HCT116 (cell line): Measurements from ENCODE around the gene PCCA. TPM values are rescaled to one million over a fixed set of nuclear protein-coding genes. Genes with fewer than 3 reads are reported as not detected.
"Not testable (repeated sequence)": the region's sequence is repeated elsewhere in the genome, so short reads cannot be mapped to it uniquely, and the experiment has no call there.

Source experiments
- ATAC-seq: fragments of 200-7000 bp; cut with Tn5 transposase; 2 replicates; pipeline ENCODE4 v1.9.1; 2020; ENCODE audit warnings: mild to moderate bottlenecking, moderate library complexity
- BruUV-seq: library from RNA; stranded (reverse); fragments of 400-500 nt; replicated peaks from 2 replicates; lab custom pipeline; 2021; lab: Mats Ljungman, UMichigan
- CTCF ChIA-PET: fragments of 300-600 bp; sonication (Branson Sonifier 250); formaldehyde crosslinking; loops from one replicate; lab custom pipeline; 2021; ENCODE audit warnings: antibody characterized with exemption; lab: Charles Lee
- POLR2A ChIA-PET: fragments of 300-600, 350-600 bp; sonication (Branson Sonifier 250); formaldehyde crosslinking; loops from one replicate; lab custom pipeline; 2021; ENCODE audit warnings: antibody characterized with exemption; lab: Charles Lee
- RAD21 ChIA-PET, 2 experiments: fragments of 300-600 bp; sonication (Branson Sonifier 250); formaldehyde crosslinking; loops; one replicate each; lab custom pipeline; 2023; ENCODE audit warnings: low total read pairs in 2 of 2; ENCODE audit not compliant: uncharacterized antibody in 2 of 2, unreplicated experiment in 2 of 2, low non-redundant PET in 1 of 2; lab: Charles Lee
- DNase-seq: peaks from one replicate; pipeline ENCODE4 v3.0.0-alpha.2; 2010; ENCODE audit warnings: low read depth, low spot score
- H2AFZ ChIP-seq: fragments of 200-600 bp; shearing (Covaris generic), sonication (generic); 2 replicates; pipeline ENCODE4 v1.6.1; 2017; ENCODE audit warnings: low read depth, mixed run types, mixed read lengths, antibody characterized with exemption, low read length; ENCODE audit not compliant: poor library complexity, severe bottlenecking
- H3K27ac ChIP-seq: 2 replicates; pipeline ENCODE4 v1.5.1; 2012; ENCODE audit warnings: low read depth, low read length
- H3K27me3 ChIP-seq: fragments of 200-600 bp; sonication (generic); 2 replicates; pipeline ENCODE4 v1.6.1; 2016; ENCODE audit warnings: mixed run types, low read length, mixed read lengths; ENCODE audit not compliant: insufficient read depth
- H3K36me3 ChIP-seq, 2 experiments: fragments of 200-500 bp in 1 of 2; fragments of 200-600 bp in 1 of 2; sonication (Bioruptor generic) in 1 of 2; sonication (generic) in 1 of 2; 2 replicates each; pipeline versions ENCODE4 v1.5.1 to v1.6.1; 2014 to 2016; ENCODE audit warnings: low read length in 2 of 2, inconsistent platforms in 1 of 2, mixed read lengths in 1 of 2, mixed run types in 1 of 2; ENCODE audit not compliant: insufficient read depth in 2 of 2, control insufficient read depth in 1 of 2
- H3K4me1 ChIP-seq, 2 experiments: fragments of 200-600 bp in 1 of 2; sonication (generic) in 1 of 2; 2 replicates each; pipeline versions ENCODE4 v1.5.1 to v1.6.1; 2012 to 2017; ENCODE audit warnings: low read length in 2 of 2, inconsistent platforms in 1 of 2, mild to moderate bottlenecking in 1 of 2, mixed read lengths in 1 of 2, mixed run types in 1 of 2, moderate library complexity in 1 of 2; ENCODE audit not compliant: insufficient read depth in 2 of 2, control insufficient read depth in 1 of 2
- H3K4me2 ChIP-seq: fragments of 200-600 bp; sonication (generic); 2 replicates; pipeline ENCODE4 v1.6.1; 2017; ENCODE audit warnings: mixed run types, low read length, mixed read lengths
- H3K4me3 ChIP-seq, 2 experiments: fragments of 200-600 bp in 1 of 2; sonication (generic) in 1 of 2; replicated peaks in 1 of 2; 2 replicates each; pipeline ENCODE4 v1.5.1; 2011 to 2016; ENCODE audit warnings: low read length in 2 of 2, control low read depth in 1 of 2, low read depth in 1 of 2, mild to moderate bottlenecking in 1 of 2, mixed read lengths in 1 of 2, mixed run types in 1 of 2
- H3K79me2 ChIP-seq: fragments of 200-600 bp; sonication (generic); 2 replicates; pipeline ENCODE4 v1.6.1; 2017; ENCODE audit warnings: mild to moderate bottlenecking, mixed run types, low read length, moderate library complexity, mixed read lengths; ENCODE audit not compliant: insufficient read depth
- H3K9ac ChIP-seq: fragments of 200-600 bp; sonication (generic); 2 replicates; pipeline ENCODE4 v1.6.1; 2016; ENCODE audit warnings: low read length, mixed read lengths
- H3K9me2 ChIP-seq: fragments of 200-600 bp; sonication (generic), shearing (Covaris generic); 2 replicates; pipeline ENCODE4 v1.6.1; 2017; ENCODE audit warnings: mixed run types, mild to moderate bottlenecking, moderate library complexity; ENCODE audit not compliant: insufficient read depth
- H3K9me3 ChIP-seq, 2 experiments: fragments of 200-500 bp in 1 of 2; fragments of 200-600 bp in 1 of 2; sonication (Bioruptor generic) in 1 of 2; sonication (generic) in 1 of 2; 2 replicates each; pipeline ENCODE4 v1.6.1; 2014 to 2017; ENCODE audit warnings: low read length in 2 of 2, mixed read lengths in 2 of 2, inconsistent platforms in 1 of 2, low read depth in 1 of 2, mild to moderate bottlenecking in 1 of 2, mixed run types in 1 of 2, moderate library complexity in 1 of 2; ENCODE audit not compliant: control insufficient read depth in 1 of 2, insufficient read depth in 1 of 2
- H4K20me1 ChIP-seq: fragments of 200-600 bp; sonication (generic), shearing (Covaris generic); 2 replicates; pipeline ENCODE4 v1.6.1; 2017; ENCODE audit warnings: mixed run types, mild to moderate bottlenecking, moderate library complexity; ENCODE audit not compliant: insufficient read depth
- SP1 ChIP-seq: IDR thresholded peaks from 2 replicates; pipeline ENCODE4 v1.6.1; 2012; ENCODE audit warnings: low read depth
- intact Hi-C: fragments of 100-400 bp; cut with micrococcal nuclease; formaldehyde crosslinking; loops from 2 replicates; pipeline ENCODE4 v1.10.0; 2022
- total RNA-seq: library from RNA; stranded (reverse); gene quantifications from one replicate; pipeline ENCODE4 v1.2.1, GENCODE V29; 2021; ENCODE audit not compliant: unreplicated experiment
- TF ChIP-seq, protein P1 (sequence below), 3 experiments: fragments of 200-600 bp in 1 of 3; sonication (generic) in 1 of 3; IDR thresholded peaks in 2 of 3; conservative IDR thresholded peaks in 1 of 3; 2 replicates each; pipeline ENCODE4 v1.5.1; 2012 to 2017; ENCODE audit warnings: low read depth in 2 of 3, low read length in 2 of 3, antibody characterized with exemption in 1 of 3, borderline replicate concordance in 1 of 3, control low read depth in 1 of 3, mild to moderate bottlenecking in 1 of 3, mixed read lengths in 1 of 3, mixed run types in 1 of 3, moderate library complexity in 1 of 3; ENCODE audit not compliant: insufficient read depth in 1 of 3

The PCCA gene
- total RNA-seq, 1 experiment from 2014 or later: 23.0 TPM

GRCh38 chr13:100280681-100281080 is 191.8 kb downstream of the PCCA start:
- H3K4me2 ChIP-seq: no peak overlapping the region
- no peak for TF ChIP-seq SP1
- TF ChIP-seq, protein P1, sequence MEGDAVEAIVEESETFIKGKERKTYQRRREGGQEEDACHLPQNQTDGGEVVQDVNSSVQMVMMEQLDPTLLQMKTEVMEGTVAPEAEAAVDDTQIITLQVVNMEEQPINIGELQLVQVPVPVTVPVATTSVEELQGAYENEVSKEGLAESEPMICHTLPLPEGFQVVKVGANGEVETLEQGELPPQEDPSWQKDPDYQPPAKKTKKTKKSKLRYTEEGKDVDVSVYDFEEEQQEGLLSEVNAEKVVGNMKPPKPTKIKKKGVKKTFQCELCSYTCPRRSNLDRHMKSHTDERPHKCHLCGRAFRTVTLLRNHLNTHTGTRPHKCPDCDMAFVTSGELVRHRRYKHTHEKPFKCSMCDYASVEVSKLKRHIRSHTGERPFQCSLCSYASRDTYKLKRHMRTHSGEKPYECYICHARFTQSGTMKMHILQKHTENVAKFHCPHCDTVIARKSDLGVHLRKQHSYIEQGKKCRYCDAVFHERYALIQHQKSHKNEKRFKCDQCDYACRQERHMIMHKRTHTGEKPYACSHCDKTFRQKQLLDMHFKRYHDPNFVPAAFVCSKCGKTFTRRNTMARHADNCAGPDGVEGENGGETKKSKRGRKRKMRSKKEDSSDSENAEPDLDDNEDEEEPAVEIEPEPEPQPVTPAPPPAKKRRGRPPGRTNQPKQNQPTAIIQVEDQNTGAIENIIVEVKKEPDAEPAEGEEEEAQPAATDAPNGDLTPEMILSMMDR (IDR thresholded peaks at IDR 0.05 in 2 of 3, conservative IDR thresholded peaks at IDR 0.05 in 1 of 3; ENCODE audit: borderline replicate concordance in 1 of 3, insufficient read depth in 1 of 3, low read depth in 2 of 3, low read length in 2 of 3): no peak
- TF ChIP-seq, all 23 proteins: peak for 0
- Histone ChIP-seq H3K9me3 (no peaks in the 10 kb centered on the region), H3K9me2 (no peaks in the 10 kb centered on the region), H2AFZ (no peak overlapping the region), H3K4me3 (no peak overlapping the region), H3K4me1 (peaks cover 3% of the 10 kb centered on the region in 2 experiments; a peak in 1 of 4 replicates), H4K20me1 (no peaks in the 10 kb centered on the region), H3K79me2 (no peaks in the 10 kb centered on the region), H3K36me3 (no peaks in the 10 kb centered on the region), H3K27me3 (no peaks in the 10 kb centered on the region), H3K27ac (no peak overlapping the region), H3K9ac (no peak overlapping the region)
- POLR2A ChIA-PET: no interaction called here
- no TSS peak for BruUV-seq
- DNase-seq (no peak), ATAC-seq (no peak)
- intact Hi-C loops: no loop called here
- CTCF ChIA-PET: no interaction called here
- RAD21 ChIA-PET: no interaction called here

GRCh38 chr13:100282306-100282705 is 193.4 kb downstream of the PCCA start:
- H3K27ac ChIP-seq, DNase-seq, ATAC-seq, H3K79me2 ChIP-seq, H3K9me2 ChIP-seq, H3K4me2 ChIP-seq, H2AFZ ChIP-seq, BruUV-seq, RAD21 ChIA-PET, H3K36me3 ChIP-seq, H4K20me1 ChIP-seq, CTCF ChIA-PET, H3K27me3 ChIP-seq, H3K4me3 ChIP-seq, POLR2A ChIA-PET, intact Hi-C loops, H3K4me1 ChIP-seq, H3K9ac ChIP-seq, H3K9me3 ChIP-seq: not testable (repeated sequence)
